Measurements from ENCODE around the gene LACTB.

LACTB gene

GRCh38 chr15:63134245-63134985 is 12.8 kb downstream of the LACTB start:
- no peak for DNase-seq

- DNase-seq: no peak
Measured at GRCh38 chr15:63135281-63135680, 13.6 kb downstream of the LACTB start.

- peak; percentile 43 for DNase-seq
Measured at GRCh38 chr15:63135804-63136203, 14.1 kb downstream of the LACTB start.

- DNase-seq: no peak
Measured at GRCh38 chr15:63136742-63137141, 15.1 kb downstream of the LACTB start.

GRCh38 chr15:63140936-63141335 is 19.3 kb downstream of the LACTB start:
- DNase-seq: no peak

- no peak for DNase-seq
Measured at GRCh38 chr15:63145426-63145825, 23.8 kb downstream of the LACTB start.

- no peak for DNase-seq
Measured at GRCh38 chr15:63146684-63147083, 25.0 kb downstream of the LACTB start.

- no peak for DNase-seq
Measured at GRCh38 chr15:63151665-63152064, 30.0 kb downstream of the LACTB start.

GRCh38 chr15:63155486-63155885 is 33.8 kb downstream of the LACTB start:
- no peak for DNase-seq

GRCh38 chr15:63156086-63156710 is 34.5 kb downstream of the LACTB start:
- DNase-seq: peak; percentile 53

GRCh38 chr15:63156755-63157117 is 35.1 kb downstream of the LACTB start:
- DNase-seq: peak; percentile 67

- DNase-seq: peak; percentile 94
Measured at GRCh38 chr15:63157118-63157843, 35.6 kb downstream of the LACTB start, which contains the start of gene RPS27L. Gene RPS27L, minus strand, starts transcription at chr15:63157477. Its CDS starts 72 bp downstream, at chr15:63157405.

- peak; percentile 78 for DNase-seq
Measured at GRCh38 chr15:63157891-63158431, 36.3 kb downstream of the LACTB start.

GRCh38 chr15:63160638-63161037 is 39.0 kb downstream of the LACTB start:
- no peak for DNase-seq

GRCh38 chr15:63163217-63163616 is 41.6 kb downstream of the LACTB start:
- DNase-seq: no peak

- DNase-seq: no peak
Measured at GRCh38 chr15:63165166-63165859, 43.7 kb downstream of the LACTB start.

GRCh38 chr15:63166219-63166618 is 44.6 kb downstream of the LACTB start:
- peak; percentile 80 for DNase-seq

GRCh38 chr15:63169788-63170187 is 48.1 kb downstream of the LACTB start:
- no peak for DNase-seq

GRCh38 chr15:63172376-63172775 is 50.7 kb downstream of the LACTB start:
- DNase-seq: no peak

GRCh38 chr15:63172851-63173451 is 51.3 kb downstream of the LACTB start:
- no peak for DNase-seq

- DNase-seq: no peak
Measured at GRCh38 chr15:63176302-63176701, 54.6 kb downstream of the LACTB start.

- no peak for DNase-seq
Measured at GRCh38 chr15:63178034-63178433, 56.4 kb downstream of the LACTB start.

GRCh38 chr15:63180746-63181145 is 59.1 kb downstream of the LACTB start:
- DNase-seq: no peak
